GM13977 (cell line): ENCODE measurements around the gene PXT1.

ENCODE experiments used
- DNase-seq: peaks from one replicate; pipeline ENCODE4 v3.0.0; 2012; ENCODE audit warnings: low spot score
- in situ Hi-C: fragments of 300-500 bp; cut with MboI; formaldehyde crosslinking; loops from one replicate; pipeline ENCODE4 v1.12.0; 2022; ENCODE audit warnings: low sequenced_read_pairs, low pct_unique_long_range_greater_than_20kb, mixed read lengths, inconsistent platforms; ENCODE audit not compliant: unreplicated experiment
- TF ChIP-seq, protein P1 (sequence below): IDR thresholded peaks from 2 replicates; pipeline ENCODE4 v1.5.1; 2012; ENCODE audit warnings: mild to moderate bottlenecking, control low read depth; ENCODE audit not compliant: insufficient read depth; ENCODE audit errors: extremely low read depth, missing control alignments

PXT1 gene

DNA sequence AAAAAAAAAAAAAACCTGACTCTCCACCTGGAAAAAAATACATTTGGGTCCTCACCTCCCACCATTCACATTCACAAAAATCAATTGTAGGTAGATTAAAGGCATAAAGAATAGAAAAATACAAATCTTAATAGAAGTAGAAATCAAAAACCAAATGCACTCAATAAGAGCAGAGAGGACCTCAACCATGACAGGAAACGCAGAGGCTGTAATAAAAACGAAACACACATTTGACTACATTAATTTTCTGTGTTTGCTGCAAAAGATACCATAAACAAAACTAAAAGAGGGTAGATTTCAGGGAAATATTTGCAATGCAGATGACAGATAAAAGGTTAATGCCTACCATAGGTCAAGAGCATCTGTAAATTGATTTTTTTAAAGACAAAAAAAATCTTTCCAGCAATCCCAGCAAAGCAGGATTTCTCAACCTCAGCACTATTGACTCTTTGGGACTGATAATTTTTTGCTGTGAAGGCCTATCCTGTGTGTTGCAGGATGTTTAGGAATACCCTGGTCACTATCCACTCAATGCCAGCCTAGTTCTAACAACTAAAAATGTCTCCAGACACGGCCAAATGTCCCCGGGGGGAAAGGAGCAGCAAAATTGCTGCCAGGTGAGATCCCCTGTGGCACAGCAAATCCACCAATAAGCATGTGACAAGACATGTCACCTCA lies 64.3 kb downstream of the PXT1 start:
- DNase-seq: peak; percentile 57
- TF ChIP-seq, protein P1, sequence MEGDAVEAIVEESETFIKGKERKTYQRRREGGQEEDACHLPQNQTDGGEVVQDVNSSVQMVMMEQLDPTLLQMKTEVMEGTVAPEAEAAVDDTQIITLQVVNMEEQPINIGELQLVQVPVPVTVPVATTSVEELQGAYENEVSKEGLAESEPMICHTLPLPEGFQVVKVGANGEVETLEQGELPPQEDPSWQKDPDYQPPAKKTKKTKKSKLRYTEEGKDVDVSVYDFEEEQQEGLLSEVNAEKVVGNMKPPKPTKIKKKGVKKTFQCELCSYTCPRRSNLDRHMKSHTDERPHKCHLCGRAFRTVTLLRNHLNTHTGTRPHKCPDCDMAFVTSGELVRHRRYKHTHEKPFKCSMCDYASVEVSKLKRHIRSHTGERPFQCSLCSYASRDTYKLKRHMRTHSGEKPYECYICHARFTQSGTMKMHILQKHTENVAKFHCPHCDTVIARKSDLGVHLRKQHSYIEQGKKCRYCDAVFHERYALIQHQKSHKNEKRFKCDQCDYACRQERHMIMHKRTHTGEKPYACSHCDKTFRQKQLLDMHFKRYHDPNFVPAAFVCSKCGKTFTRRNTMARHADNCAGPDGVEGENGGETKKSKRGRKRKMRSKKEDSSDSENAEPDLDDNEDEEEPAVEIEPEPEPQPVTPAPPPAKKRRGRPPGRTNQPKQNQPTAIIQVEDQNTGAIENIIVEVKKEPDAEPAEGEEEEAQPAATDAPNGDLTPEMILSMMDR: no peak
- in situ Hi-C loops: no loop called here

DNA sequence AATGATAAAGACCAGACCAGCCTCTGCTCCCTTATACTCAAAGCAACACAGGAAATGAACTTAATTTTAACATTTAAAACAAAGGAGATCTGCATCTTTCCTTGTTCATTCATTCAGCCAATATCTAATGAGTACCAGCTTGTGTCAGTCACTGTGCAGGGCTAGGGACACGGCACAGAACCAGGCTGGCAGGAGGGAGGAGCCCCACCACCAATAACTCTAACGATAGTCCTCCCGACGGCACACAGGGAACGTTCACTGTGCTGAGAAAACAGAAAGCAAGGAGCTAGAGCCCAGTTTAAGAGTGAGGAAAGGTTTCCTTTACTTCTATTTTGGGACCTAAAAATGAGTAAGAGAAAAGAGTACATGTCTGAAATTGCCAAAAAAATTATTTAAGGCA lies 65.1 kb downstream of the PXT1 start:
- no peak for DNase-seq
- TF ChIP-seq, protein P1: no peak
- in situ Hi-C loops: no loop called here

DNA sequence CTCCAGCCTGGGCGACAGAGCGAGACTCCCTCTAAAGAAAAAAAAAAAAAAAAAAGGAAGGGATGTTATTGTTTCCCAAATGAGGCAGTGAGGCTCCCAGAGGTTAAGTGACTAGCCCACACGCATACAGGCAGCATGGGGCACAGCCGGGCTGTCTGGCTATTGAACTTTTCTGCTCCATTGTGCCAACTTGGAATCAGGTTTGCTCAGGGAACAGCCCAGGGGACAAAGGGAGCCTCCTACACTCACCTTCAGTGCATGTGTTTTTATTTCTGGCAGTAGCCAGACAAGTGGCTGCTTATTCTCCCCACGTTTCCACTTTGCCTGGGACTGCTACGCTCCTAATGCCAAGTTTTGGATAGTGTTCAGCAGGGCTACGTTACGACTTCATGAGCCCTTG lies 65.9 kb downstream of the PXT1 start:
- in situ Hi-C loops: no loop called here
- TF ChIP-seq, protein P1: no peak
- DNase-seq: peak; percentile 3

DNA sequence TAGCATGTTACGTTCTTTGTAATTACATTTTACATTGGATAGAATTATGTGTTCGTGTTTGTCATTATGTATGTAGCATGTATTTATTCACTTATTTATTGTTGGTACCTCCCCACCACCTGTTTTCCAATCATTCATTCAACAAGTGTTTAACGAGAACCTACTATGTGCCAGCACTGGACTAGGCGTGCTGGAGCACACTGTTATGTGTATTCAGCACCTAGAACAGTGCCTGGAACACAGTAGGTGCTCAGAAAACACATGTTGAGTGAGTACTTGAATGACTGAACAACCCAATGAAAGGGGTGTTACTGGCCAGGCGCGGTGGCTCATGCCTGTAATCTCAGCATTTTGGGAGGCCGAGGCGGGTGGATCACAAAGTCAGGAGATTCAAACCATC lies 66.5 kb downstream of the PXT1 start:
- no peak for DNase-seq
- in situ Hi-C loops: no loop called here
- TF ChIP-seq, protein P1: no peak

DNA sequence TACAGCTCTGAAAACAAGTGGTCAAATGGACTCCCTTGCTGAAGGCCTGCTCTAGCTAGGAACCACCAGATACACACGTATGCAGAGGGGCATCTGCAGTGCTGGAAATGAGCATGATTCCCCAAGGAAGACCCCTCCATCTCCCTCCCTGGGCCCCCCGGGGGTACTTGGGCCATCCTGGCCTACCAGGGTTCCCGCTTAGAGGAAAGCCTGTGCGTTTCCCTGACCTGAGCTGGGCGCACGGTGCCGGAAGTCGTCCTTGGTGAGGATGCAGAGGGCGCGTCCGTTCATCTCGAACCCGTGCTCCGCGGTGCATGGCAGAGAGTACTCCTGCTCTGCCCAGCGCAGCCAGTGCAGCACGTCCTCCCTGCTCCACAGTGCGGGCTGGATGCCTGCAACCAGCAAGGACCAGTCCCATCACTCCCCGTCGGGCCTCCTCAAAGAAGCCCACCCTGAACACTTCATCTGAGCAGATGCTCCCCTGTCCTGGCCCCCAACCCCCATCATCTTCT lies 67.0 kb downstream of the PXT1 start:
- in situ Hi-C loops: no loop called here
- TF ChIP-seq, protein P1: no peak
- DNase-seq: no peak

DNA sequence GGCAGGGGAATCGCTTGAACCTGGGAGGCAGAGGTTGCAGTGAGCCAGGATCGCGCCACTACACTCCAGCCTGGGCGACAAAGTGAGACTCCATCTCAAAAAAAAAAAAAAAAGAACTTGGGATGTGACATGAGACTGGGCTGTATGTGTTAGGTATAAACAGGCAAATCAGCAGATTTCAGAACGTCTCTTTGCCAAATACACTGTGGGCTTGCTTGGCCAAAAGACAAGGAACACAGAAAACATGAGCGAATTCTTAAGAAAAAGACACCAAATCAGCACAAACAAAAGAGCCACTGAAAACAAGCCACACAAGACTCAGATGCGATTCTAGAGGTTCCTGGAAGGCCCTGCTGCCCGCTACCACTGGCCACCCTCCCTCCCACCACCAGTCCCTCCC lies 67.7 kb downstream of the PXT1 start:
- no peak for DNase-seq
- TF ChIP-seq, protein P1: no peak
- in situ Hi-C loops: no loop called here
